Adrenal gland (tissue), 12 donors: ENCODE results near the gene RHOXF1. TPM values are rescaled to one million over a fixed set of nuclear protein-coding genes. Genes with fewer than 3 reads are reported as not detected.
"Not testable (repeated sequence)": the region's sequence is repeated elsewhere in the genome, so short reads cannot be mapped to it uniquely, and the experiment has no call there.

Experiments used
- DNase-seq, 7 donors: peaks; one replicate each; pipeline ENCODE4 v3.0.0-alpha.2; 2019 to 2020
- H3K27ac ChIP-seq, 5 donors: fragments of 200-600 bp; sonication (generic) in 4 of 5; 1 replicate in 3 of 5; 2 replicates in 2 of 5; pipeline versions ENCODE4 v1.5.1 to v1.8.0; 2016 to 2020; ENCODE audit warnings: mild to moderate bottlenecking in 1 of 5
- H3K27me3 ChIP-seq: fragments of 200-600 bp; 2 replicates; pipeline ENCODE4 v1.8.0; 2021
- H3K36me3 ChIP-seq, 2 donors: fragments of 200-600 bp; replicated peaks in 1 of 2; 1 replicate in 1 of 2; 2 replicates in 1 of 2; pipeline versions ENCODE4 v1.5.1 to v1.8.0; 2018 to 2022
- H3K4me1 ChIP-seq, 2 donors: fragments of 200-600 bp; replicated peaks in 1 of 2; 1 replicate in 1 of 2; 2 replicates in 1 of 2; pipeline versions ENCODE4 v1.5.1 to v1.8.0; 2018 to 2021
- H3K4me3 ChIP-seq, 4 donors: fragments of 200-600 bp; sonication (generic) in 3 of 4; one replicate each; pipeline ENCODE4 v1.5.1; 2016 to 2018
- H3K9me3 ChIP-seq, 3 donors: fragments of 200-600 bp; sonication (generic) in 1 of 3; replicated peaks in 1 of 3; 1 replicate in 2 of 3; 2 replicates in 1 of 3; pipeline versions ENCODE4 v1.5.1 to v1.8.0; 2016 to 2021
- POLR2A ChIP-seq, 2 donors: fragments of 450-650 bp; IDR thresholded peaks; one replicate each; pipeline ENCODE4 v1.6.1; 2017; ENCODE audit warnings: antibody characterized with exemption in 2 of 2, mild to moderate bottlenecking in 2 of 2, moderate library complexity in 1 of 2
- WGBS, 4 donors: extraction: QIAGEN DNeasy Blood & Tissue Kit in 2 of 4; methylation state at CpG; one replicate each; pipeline versions ENCODE4 v1.1.5 to v1.1.7; 2013 to 2017; 5-methylcytosine and 5-hydroxymethylcytosine counted together
- intact Hi-C, 2 donors: fragments of 100-400 bp; cut with DNase I; formaldehyde crosslinking; loops; one replicate each; pipeline versions ENCODE4 v1.14.1 to v1.15.0; 2022 to 2023
- polyA plus RNA-seq, 3 donors: library from polyadenylated mRNA; stranded (reverse); fragments of 200-250 nt in 2 of 3; fragments of 350-450 nt in 1 of 3; fragmentation: Illumina TruSeq in 1 of 3; extraction: RNeasy Lipid Tissue Mini Kit (QIAGEN cat#74804) in 1 of 3; gene quantifications; one replicate each; pipeline ENCODE4 v1.2.3, GENCODE V29; 2013 to 2014
- total RNA-seq, 9 donors: library from RNA; depleted of rRNA in 4 of 9; stranded (reverse); fragments of >200 nt in 4 of 9; fragments of 120-200 nt in 1 of 9; fragmentation: NEBNext Ultra II Directional in 1 of 9; extraction: Animal tissue kit (Norgen Biotek cat#: 25700) in 1 of 9; gene quantifications; one replicate each; pipeline versions ENCODE4 v1.1.0 to v1.2.4, GENCODE V29; 2013 to 2023
- TF ChIP-seq, protein P1 (sequence below), 6 experiments: fragments of 450-650 bp in 4 of 6; fragments of 200-600 bp in 2 of 6; sonication (generic) in 1 of 6; IDR thresholded peaks; 1 replicate in 5 of 6; 2 replicates in 1 of 6; pipeline versions ENCODE4 v1.5.1 to v1.8.0; 2016 to 2021; ENCODE audit warnings: antibody characterized with exemption in 6 of 6, mild to moderate bottlenecking in 2 of 6, moderate library complexity in 1 of 6
- donor health status: healthy with polysubstance abuse.
- donor health status: Bipolar disorder and iron deficiency.
- donor health status: DM: yes; HTN: yes; CAD: no.
- donor health status: DM: no; HTN: no; CAD: no.
- donor health status: DM: no; HTN: no; CAD: no.
- donor health status: DM: yes; HTN: yes; CAD: no.

RHOXF1 gene
- total and polyA plus RNA-seq, 12 donors: 0.46 to 3.8 (median 1.2) TPM; not detected in 6

DNA sequence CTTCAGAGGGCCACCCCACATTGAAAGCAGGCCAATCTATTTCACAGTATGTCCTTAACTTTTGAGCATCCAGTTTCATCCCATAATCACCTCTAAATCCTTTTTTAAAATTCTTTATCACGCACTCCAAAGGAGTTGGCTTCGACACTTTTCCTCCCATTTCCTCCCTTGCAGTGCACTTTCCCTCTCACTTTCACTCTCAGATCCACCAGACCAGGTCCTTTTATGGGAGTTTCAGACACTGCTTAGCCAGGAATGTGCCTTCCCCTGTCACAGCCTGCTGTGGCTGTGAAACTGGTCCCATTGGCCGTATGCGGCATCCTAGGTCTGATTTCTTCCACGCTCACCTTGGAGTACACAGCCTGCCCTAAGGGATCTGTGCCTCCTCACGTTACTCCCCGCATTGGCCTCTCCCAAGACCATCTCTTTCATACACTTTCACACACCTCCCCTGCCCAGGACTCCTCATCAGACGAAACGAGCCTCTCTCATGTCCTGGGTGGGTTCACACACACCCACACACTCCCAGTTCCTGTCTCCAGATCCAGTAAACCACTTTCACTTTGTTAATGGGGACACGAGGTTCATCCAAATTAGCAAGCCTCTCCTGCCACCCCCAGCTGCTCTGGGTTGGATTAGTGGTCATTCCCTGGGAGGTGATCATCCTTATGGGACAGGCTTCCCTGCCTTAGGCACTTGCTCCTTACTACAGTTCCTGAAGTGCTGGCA is 28.3 kb downstream of the RHOXF1 start:
- Histone ChIP-seq H3K4me1 (no peaks in the 10 kb centered on the region), H3K4me3 (no peak overlapping the region), H3K9me3 (no peaks in the 10 kb centered on the region), H3K27me3 (no peaks in the 10 kb centered on the region), H3K36me3 (no peaks in the 10 kb centered on the region), H3K27ac (no peak overlapping the region)
- 56 to 65% (median 62%) methylated on average over 8 to 10 of the region's 10 CpGs for WGBS, 4 donors
- no peak for TF ChIP-seq POLR2A (IDR thresholded peaks at IDR 0.05)
- TF ChIP-seq, protein P1, sequence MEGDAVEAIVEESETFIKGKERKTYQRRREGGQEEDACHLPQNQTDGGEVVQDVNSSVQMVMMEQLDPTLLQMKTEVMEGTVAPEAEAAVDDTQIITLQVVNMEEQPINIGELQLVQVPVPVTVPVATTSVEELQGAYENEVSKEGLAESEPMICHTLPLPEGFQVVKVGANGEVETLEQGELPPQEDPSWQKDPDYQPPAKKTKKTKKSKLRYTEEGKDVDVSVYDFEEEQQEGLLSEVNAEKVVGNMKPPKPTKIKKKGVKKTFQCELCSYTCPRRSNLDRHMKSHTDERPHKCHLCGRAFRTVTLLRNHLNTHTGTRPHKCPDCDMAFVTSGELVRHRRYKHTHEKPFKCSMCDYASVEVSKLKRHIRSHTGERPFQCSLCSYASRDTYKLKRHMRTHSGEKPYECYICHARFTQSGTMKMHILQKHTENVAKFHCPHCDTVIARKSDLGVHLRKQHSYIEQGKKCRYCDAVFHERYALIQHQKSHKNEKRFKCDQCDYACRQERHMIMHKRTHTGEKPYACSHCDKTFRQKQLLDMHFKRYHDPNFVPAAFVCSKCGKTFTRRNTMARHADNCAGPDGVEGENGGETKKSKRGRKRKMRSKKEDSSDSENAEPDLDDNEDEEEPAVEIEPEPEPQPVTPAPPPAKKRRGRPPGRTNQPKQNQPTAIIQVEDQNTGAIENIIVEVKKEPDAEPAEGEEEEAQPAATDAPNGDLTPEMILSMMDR (IDR thresholded peaks at IDR 0.05): no peak
- no peak for DNase-seq
- intact Hi-C loops: no loop called here

DNA sequence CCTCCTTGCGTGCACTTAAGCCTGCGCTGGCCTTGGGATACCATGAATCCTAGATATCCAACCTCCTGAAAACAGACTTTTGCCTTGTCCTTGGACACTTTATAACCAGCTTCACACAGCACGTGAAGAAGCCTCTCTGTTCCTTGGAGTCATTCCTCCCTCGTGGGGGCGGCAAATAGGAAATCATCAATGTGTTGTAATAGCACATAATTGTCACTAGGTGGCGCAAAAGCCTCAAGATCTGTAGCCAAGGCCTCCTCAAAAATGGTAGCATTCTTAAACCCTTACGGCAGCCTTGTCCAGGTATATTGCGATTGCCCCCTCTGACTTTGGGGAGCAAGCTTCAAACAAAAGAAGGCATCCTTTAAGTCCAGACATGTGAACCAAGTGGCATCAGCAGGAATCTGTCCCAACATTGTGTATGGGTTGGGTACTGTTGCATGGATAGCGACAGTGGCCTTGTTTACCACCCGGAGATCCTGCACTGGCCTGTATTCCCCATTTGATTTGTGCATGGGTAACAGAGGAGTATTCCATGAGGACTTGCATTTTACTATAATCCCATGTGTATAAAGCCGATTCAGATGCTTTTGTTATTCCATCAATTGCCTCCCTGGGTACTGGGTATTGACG is 30.0 kb downstream of the RHOXF1 start:
- WGBS, 4 donors: no CpG with 5 or more reads among the region's 12 CpGs
- H3K4me1 ChIP-seq, H3K4me3 ChIP-seq, H3K27me3 ChIP-seq, intact Hi-C loops, H3K27ac ChIP-seq, H3K9me3 ChIP-seq, H3K36me3 ChIP-seq, DNase-seq: not testable (repeated sequence)

DNA sequence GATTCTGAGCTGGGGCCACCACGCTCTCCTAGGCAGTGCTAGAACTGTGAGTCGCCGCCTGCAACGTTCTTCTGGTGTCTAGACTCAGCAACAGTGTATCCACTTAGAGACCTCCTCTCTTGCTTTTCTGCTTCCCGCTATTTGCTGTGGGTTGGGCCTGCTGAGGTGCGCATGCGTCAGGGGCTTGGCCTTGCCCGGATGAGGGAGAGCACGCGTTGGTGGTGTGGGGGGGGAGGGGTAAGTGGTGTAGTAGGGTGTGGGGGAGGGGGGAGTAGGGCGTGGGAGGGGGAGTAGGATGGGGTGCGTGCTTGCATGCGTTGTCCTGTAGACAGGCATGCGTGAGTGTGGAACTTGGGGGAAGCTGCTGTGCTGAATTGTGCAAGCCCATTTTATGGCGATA is 38.1 kb downstream of the RHOXF1 start, which contains the start of gene RHOXF2B:
Gene RHOXF2B (minus strand): TSS at position 101 of the 400 bp plus-strand sequence. CDS start 138 bp downstream, outside the sequence.
- H3K9me3 ChIP-seq, DNase-seq, H3K4me1 ChIP-seq, H3K27me3 ChIP-seq, H3K27ac ChIP-seq, H3K36me3 ChIP-seq, H3K4me3 ChIP-seq, intact Hi-C loops: not testable (repeated sequence)
- no CpG with 5 or more reads among the region's 15 CpGs for WGBS, 4 donors

DNA sequence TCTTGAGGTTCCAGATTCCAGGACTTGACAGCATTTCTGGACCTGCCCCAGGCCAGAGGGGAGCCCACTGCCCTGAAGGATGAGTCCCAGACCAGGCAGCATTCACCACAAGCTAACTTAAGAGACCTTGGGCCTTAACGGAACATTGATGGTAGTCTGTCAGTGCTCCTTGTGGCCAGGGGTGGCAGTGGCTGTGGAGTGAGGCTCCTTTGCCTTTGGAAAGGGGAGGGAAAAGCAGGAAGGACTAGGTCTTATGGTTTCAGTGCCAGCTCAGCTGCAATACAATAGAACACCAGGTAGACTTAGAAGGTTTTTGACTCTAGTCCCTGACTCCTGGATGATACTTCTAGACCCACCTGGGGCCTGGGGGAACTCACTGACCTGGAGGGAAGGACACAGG is 49.5 kb downstream of the RHOXF1 start:
- H3K27me3 ChIP-seq, H3K27ac ChIP-seq, DNase-seq, H3K4me1 ChIP-seq, H3K36me3 ChIP-seq, H3K9me3 ChIP-seq, intact Hi-C loops, H3K4me3 ChIP-seq: not testable (repeated sequence)
- WGBS, 4 donors: 50 to 80% (median 50%) methylated on average over 1 of the region's 1 CpG; no CpG with 5 or more reads in 1 of the 4 donors

Other genes starting within 250 kb of the RHOXF1 start
- 10 to 100 TPM; 11.5 to 18.0 (median 13.8) TPM for gene RNF113A, start 244.2 kb downstream of the RHOXF1 start, total RNA-seq
- 10 to 100 TPM; 16.1 to 21.5 (median 20.0) TPM for gene RNF113A, start 244.2 kb downstream of the RHOXF1 start, polyA plus RNA-seq
- gene NDUFA1, start 244.1 kb downstream of the RHOXF1 start, total RNA-seq: 100 to 1,000 TPM in 4 of 9 donors, 10 to 100 TPM in 5; 46.7 to 253 (median 99.8) TPM
- 100 to 1,000 TPM; 127 to 572 (median 295) TPM for gene NDUFA1, start 244.1 kb downstream of the RHOXF1 start, polyA plus RNA-seq
- gene AKAP14, start 220.0 kb downstream of the RHOXF1 start, total RNA-seq: not detected
- not detected for gene AKAP14, start 220.0 kb downstream of the RHOXF1 start, polyA plus RNA-seq
- 10 to 100 TPM in 1 of 9 donors, 1 to 10 TPM in 8; 5.1 to 13.3 (median 9.4) TPM for gene NKAP, start 172.2 kb downstream of the RHOXF1 start, total RNA-seq
- 10 to 100 TPM in 2 of 3 donors, 1 to 10 TPM in 1; 9.3 to 12.8 (median 10.2) TPM for gene NKAP, start 172.2 kb downstream of the RHOXF1 start, polyA plus RNA-seq
- not detected for gene RHOXF2B, start 38.2 kb downstream of the RHOXF1 start, total RNA-seq
- not detected for gene RHOXF2B, start 38.2 kb downstream of the RHOXF1 start, polyA plus RNA-seq
- under 1 TPM in 2 of 9 donors, not detected in 7; 0.15 to 0.18 TPM for gene RHOXF2, start 42.7 kb upstream of the RHOXF1 start, total RNA-seq
- under 1 TPM in 1 of 3 donors, not detected in 2; 0.08 TPM for gene RHOXF2, start 42.7 kb upstream of the RHOXF1 start, polyA plus RNA-seq
- gene ZBTB33, start 134.9 kb upstream of the RHOXF1 start, total RNA-seq: 10 to 100 TPM in 7 of 9 donors, 1 to 10 TPM in 2; 9.8 to 34.8 (median 14.1) TPM
- gene ZBTB33, start 134.9 kb upstream of the RHOXF1 start, polyA plus RNA-seq: 10 to 100 TPM in 1 of 3 donors, 1 to 10 TPM in 2; 1.9 to 14.4 (median 2.7) TPM
- 1 to 10 TPM in 4 of 9 donors, under 1 TPM in 5; 0.09 to 3.1 (median 0.83) TPM for gene TMEM255A, start 195.5 kb upstream of the RHOXF1 start, total RNA-seq
- 1 to 10 TPM in 2 of 3 donors, under 1 TPM in 1; 0.91 to 2.3 (median 1.0) TPM for gene TMEM255A, start 195.5 kb upstream of the RHOXF1 start, polyA plus RNA-seq
- not detected for gene ATP1B4, start 246.2 kb upstream of the RHOXF1 start, total RNA-seq
- gene ATP1B4, start 246.2 kb upstream of the RHOXF1 start, polyA plus RNA-seq: not detected